GM12873 (cell line): ENCODE measurements around the gene MYO5B.

Experiments
- CTCF ChIP-seq: IDR thresholded peaks from 2 replicates; pipeline ENCODE4 v1.5.1; 2012; ENCODE audit warnings: low read depth, mild to moderate bottlenecking, moderate library complexity, low read length, control low read depth; ENCODE audit not compliant: insufficient read depth; ENCODE audit errors: missing control alignments

MYO5B gene

GRCh38 chr18:49845629-49846360, 349.2 kb downstream of the MYO5B start:
- TF ChIP-seq CTCF = no peak

- TF ChIP-seq CTCF = no peak
These were observed 350.0 kb downstream of the MYO5B start for GRCh38 chr18:49844903-49845302.

- TF ChIP-seq CTCF = no peak
These were observed 350.9 kb downstream of the MYO5B start for GRCh38 chr18:49843778-49844625.

- TF ChIP-seq CTCF = no peak
These were observed 351.8 kb downstream of the MYO5B start for GRCh38 chr18:49843131-49843530.

GRCh38 chr18:49842656-49843055, 352.3 kb downstream of the MYO5B start:
- TF ChIP-seq CTCF = no peak

- TF ChIP-seq CTCF = no peak
These were observed 353.4 kb downstream of the MYO5B start for GRCh38 chr18:49841236-49842217.
